ENCODE results near the gene KRT24.

Gene KRT24

GRCh38 chr17:40724656-40725055 is 21.1 kb upstream of the KRT24 start:
- H3K79me2 ChIP-seq (ENCODE audit: low read length) = no peaks in the 10 kb centered on the region
- no peak overlapping the region for H2AFZ ChIP-seq (ENCODE audit: low read length)
- H3K27me3 ChIP-seq (replicated peaks; ENCODE audit: insufficient read depth, low read length) = peaks cover 7% of the 10 kb centered on the region
- H3K36me3 ChIP-seq (replicated peaks; ENCODE audit: insufficient read depth, low read length) = no peaks in the 10 kb centered on the region
- DNase-seq = no peak
- no peaks in the 10 kb centered on the region; the same call in 1 of the 2 replicates for H4K20me1 ChIP-seq (ENCODE audit: insufficient read depth, low read length)
- no peaks in the 10 kb centered on the region for H3F3A ChIP-seq (ENCODE audit: insufficient read depth, low read length)
- no peak overlapping the region for H3K9ac ChIP-seq (ENCODE audit: low read length)
- H3K9me3 ChIP-seq (replicated peaks; ENCODE audit: insufficient read depth, low read length) = no peaks in the 10 kb centered on the region
- H3K4me3 ChIP-seq (ENCODE audit: low read length) = no peak overlapping the region
- H3K4me2 ChIP-seq (ENCODE audit: low read depth, low read length) = no peak overlapping the region
- no peaks in the 10 kb centered on the region for H3K4me1 ChIP-seq (ENCODE audit: low read length)
- no peak overlapping the region for H3K27ac ChIP-seq (ENCODE audit: low read length)
- no peak for TF ChIP-seq EZH2phosphoT487 (IDR thresholded peaks at IDR 0.05; ENCODE audit: low read length)
- TF ChIP-seq, protein P1, sequence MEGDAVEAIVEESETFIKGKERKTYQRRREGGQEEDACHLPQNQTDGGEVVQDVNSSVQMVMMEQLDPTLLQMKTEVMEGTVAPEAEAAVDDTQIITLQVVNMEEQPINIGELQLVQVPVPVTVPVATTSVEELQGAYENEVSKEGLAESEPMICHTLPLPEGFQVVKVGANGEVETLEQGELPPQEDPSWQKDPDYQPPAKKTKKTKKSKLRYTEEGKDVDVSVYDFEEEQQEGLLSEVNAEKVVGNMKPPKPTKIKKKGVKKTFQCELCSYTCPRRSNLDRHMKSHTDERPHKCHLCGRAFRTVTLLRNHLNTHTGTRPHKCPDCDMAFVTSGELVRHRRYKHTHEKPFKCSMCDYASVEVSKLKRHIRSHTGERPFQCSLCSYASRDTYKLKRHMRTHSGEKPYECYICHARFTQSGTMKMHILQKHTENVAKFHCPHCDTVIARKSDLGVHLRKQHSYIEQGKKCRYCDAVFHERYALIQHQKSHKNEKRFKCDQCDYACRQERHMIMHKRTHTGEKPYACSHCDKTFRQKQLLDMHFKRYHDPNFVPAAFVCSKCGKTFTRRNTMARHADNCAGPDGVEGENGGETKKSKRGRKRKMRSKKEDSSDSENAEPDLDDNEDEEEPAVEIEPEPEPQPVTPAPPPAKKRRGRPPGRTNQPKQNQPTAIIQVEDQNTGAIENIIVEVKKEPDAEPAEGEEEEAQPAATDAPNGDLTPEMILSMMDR (IDR thresholded peaks at IDR 0.05; ENCODE audit: low read length) = no peak
- TF ChIP-seq EZH2 (optimal IDR thresholded peaks at IDR 0.05; ENCODE audit: low read depth, low read length) = no peak
- H3K9me2 ChIP-seq (replicated peaks; ENCODE audit: insufficient read depth, low read length) = no peaks in the 10 kb centered on the region

DNA sequence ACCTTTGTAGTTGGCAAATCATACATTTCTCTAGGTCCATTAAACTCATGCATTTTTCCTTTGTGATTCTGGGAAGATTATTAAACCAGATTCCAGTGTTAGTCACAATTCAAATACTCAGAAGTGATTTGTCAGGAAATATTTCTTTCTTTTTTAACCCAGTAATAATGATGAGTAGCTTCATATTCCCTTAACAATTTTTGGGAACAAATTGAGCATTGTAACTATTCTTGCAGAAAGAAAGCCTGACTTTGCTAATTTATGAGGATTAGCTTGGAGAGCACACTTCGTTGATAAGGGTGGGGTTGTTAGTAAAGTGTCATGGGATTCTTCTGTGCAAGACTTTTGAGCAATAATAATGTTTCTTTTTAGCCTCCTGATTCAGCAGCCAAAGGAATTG is 18.7 kb upstream of the KRT24 start:
- Histone ChIP-seq H3F3A (ENCODE audit: insufficient read depth, low read length) (no peaks in the 10 kb centered on the region), H4K20me1 (ENCODE audit: insufficient read depth, low read length) (no peaks in the 10 kb centered on the region), H3K4me1 (ENCODE audit: low read length) (no peaks in the 10 kb centered on the region), H3K36me3 (replicated peaks; ENCODE audit: insufficient read depth, low read length) (no peaks in the 10 kb centered on the region), H3K27ac (ENCODE audit: low read length) (no peak overlapping the region), H2AFZ (ENCODE audit: low read length) (no peak overlapping the region), H3K4me3 (ENCODE audit: low read length) (no peak overlapping the region), H3K4me2 (ENCODE audit: low read depth, low read length) (no peak overlapping the region), H3K9me2 (replicated peaks; ENCODE audit: insufficient read depth, low read length) (no peaks in the 10 kb centered on the region), H3K27me3 (replicated peaks; ENCODE audit: insufficient read depth, low read length) (peaks cover 7% of the 10 kb centered on the region), H3K9me3 (replicated peaks; ENCODE audit: insufficient read depth, low read length) (no peaks in the 10 kb centered on the region), H3K9ac (ENCODE audit: low read length) (no peak overlapping the region), H3K79me2 (ENCODE audit: low read length) (no peaks in the 10 kb centered on the region)
- DNase-seq = no peak
- TF ChIP-seq EZH2phosphoT487 (IDR thresholded peaks at IDR 0.05; ENCODE audit: low read length) = no peak
- no peak for TF ChIP-seq EZH2 (optimal IDR thresholded peaks at IDR 0.05; ENCODE audit: low read depth, low read length)
- TF ChIP-seq, protein P1 (IDR thresholded peaks at IDR 0.05; ENCODE audit: low read length) = no peak

- Histone ChIP-seq H3K79me2 (ENCODE audit: low read length) (no peaks in the 10 kb centered on the region), H3K4me2 (ENCODE audit: low read depth, low read length) (no peak overlapping the region), H3K27ac (ENCODE audit: low read length) (no peak overlapping the region), H4K20me1 (ENCODE audit: insufficient read depth, low read length) (no peaks in the 10 kb centered on the region), H3F3A (ENCODE audit: insufficient read depth, low read length) (no peaks in the 10 kb centered on the region), H3K9ac (ENCODE audit: low read length) (no peak overlapping the region), H3K9me3 (replicated peaks; ENCODE audit: insufficient read depth, low read length) (no peaks in the 10 kb centered on the region), H3K36me3 (replicated peaks; ENCODE audit: insufficient read depth, low read length) (no peaks in the 10 kb centered on the region), H3K9me2 (replicated peaks; ENCODE audit: insufficient read depth, low read length) (no peaks in the 10 kb centered on the region), H3K4me1 (ENCODE audit: low read length) (no peaks in the 10 kb centered on the region), H3K4me3 (ENCODE audit: low read length) (no peak overlapping the region), H3K27me3 (replicated peaks; ENCODE audit: insufficient read depth, low read length) (no peaks in the 10 kb centered on the region; the same call in 1 of the 2 replicates), H2AFZ (ENCODE audit: low read length) (no peak overlapping the region)
- no peak for DNase-seq
- TF ChIP-seq EZH2phosphoT487 (IDR thresholded peaks at IDR 0.05; ENCODE audit: low read length) = no peak
- no peak for TF ChIP-seq EZH2 (optimal IDR thresholded peaks at IDR 0.05; ENCODE audit: low read depth, low read length)
- TF ChIP-seq, protein P1 (IDR thresholded peaks at IDR 0.05; ENCODE audit: low read length) = no peak
These were observed 17.3 kb upstream of the KRT24 start for GRCh38 chr17:40720899-40721298.
